ENCODE results near the gene FAM53C. TPM values are rescaled to one million over a fixed set of nuclear protein-coding genes. Genes with fewer than 3 reads are reported as not detected.

The FAM53C gene
- total and polyA plus RNA-seq, 5 donors, result 16.9 to 25.0 (median 20.6) TPM

GRCh38 chr5:138334867-138335447 is 3.1 kb upstream of the FAM53C start:
- no peak for DNase-seq
- Histone ChIP-seq H3K9me3 (ENCODE audit: control insufficient read depth, low read length) (no peaks in the 10 kb centered on the region), H3K4me1 (ENCODE audit: control insufficient read depth, insufficient read depth, low read length) (no peaks in the 10 kb centered on the region), H3K27ac (ENCODE audit: low read length) (no peak overlapping the region), H3K4me3 (ENCODE audit: low read length) (no peak overlapping the region), H3K27me3 (ENCODE audit: control insufficient read depth, insufficient read depth) (no peaks in the 10 kb centered on the region)
- intact Hi-C loops (cut with DNase I), result no loop called here
- 75% methylated on average over 3 of the region's 3 CpGs for WGBS
- no peak for ATAC-seq

- Histone ChIP-seq H3K27me3 (ENCODE audit: control insufficient read depth, insufficient read depth) (no peaks in the 10 kb centered on the region), H3K4me1 (ENCODE audit: control insufficient read depth, insufficient read depth, low read length) (peaks cover 2% of the 10 kb centered on the region), H3K27ac (ENCODE audit: low read length) (peak overlapping the region; percentile 98), H3K9me3 (ENCODE audit: control insufficient read depth, low read length) (no peaks in the 10 kb centered on the region), H3K4me3 (ENCODE audit: low read length) (peak overlapping the region; percentile 96)
- ATAC-seq, result peak; percentile 61 to 72
- peak in 2 of 3 donors; percentile 79 to 88 for DNase-seq
- intact Hi-C loops (cut with DNase I), result no loop called here
- 24% methylated on average over 13 of the region's 13 CpGs for whole genome bisulfite sequencing
These were observed 948 bp upstream of the FAM53C start for GRCh38 chr5:138336952-138337684.

GRCh38 chr5:138338411-138339090 is 485 bp downstream of the FAM53C start:
- ATAC-seq, result peak; percentile 3 to 14
- H3K4me1 ChIP-seq (ENCODE audit: control insufficient read depth, insufficient read depth, low read length), result peaks cover 2% of the 10 kb centered on the region
- DNase-seq, result no peak
- intact Hi-C loops (cut with DNase I), result no loop called here
- H3K4me3 ChIP-seq (ENCODE audit: low read length), result peak overlapping the region; percentile 96
- H3K27me3 ChIP-seq (ENCODE audit: control insufficient read depth, insufficient read depth), result no peaks in the 10 kb centered on the region
- WGBS, result 2% methylated on average over 22 of the region's 22 CpGs
- no peaks in the 10 kb centered on the region for H3K9me3 ChIP-seq (ENCODE audit: control insufficient read depth, low read length)
- peak overlapping the region; percentile 98 for H3K27ac ChIP-seq (ENCODE audit: low read length)

- H3K4me1 ChIP-seq (ENCODE audit: control insufficient read depth, insufficient read depth, low read length), result peaks cover 2% of the 10 kb centered on the region
- H3K9me3 ChIP-seq (ENCODE audit: control insufficient read depth, low read length), result no peaks in the 10 kb centered on the region
- H3K27ac ChIP-seq (ENCODE audit: low read length), result peak overlapping the region; percentile 53
- DNase-seq (no peak), ATAC-seq (no peak)
- H3K27me3 ChIP-seq (ENCODE audit: control insufficient read depth, insufficient read depth), result no peaks in the 10 kb centered on the region
- 6% methylated on average over 7 of the region's 7 CpGs for WGBS
- intact Hi-C loops (cut with DNase I), result no loop called here
- H3K4me3 ChIP-seq (ENCODE audit: low read length), result peak overlapping the region; percentile 96
These were observed 1.0 kb downstream of the FAM53C start for GRCh38 chr5:138339091-138339456.

GRCh38 chr5:138339464-138339863 is 1.4 kb downstream of the FAM53C start:
- Histone ChIP-seq H3K4me3 (ENCODE audit: low read length) (peak overlapping the region; percentile 96), H3K4me1 (ENCODE audit: control insufficient read depth, insufficient read depth, low read length) (peaks cover 2% of the 10 kb centered on the region), H3K27ac (ENCODE audit: low read length) (peak overlapping the region; percentile 53), H3K27me3 (ENCODE audit: control insufficient read depth, insufficient read depth) (no peaks in the 10 kb centered on the region), H3K9me3 (ENCODE audit: control insufficient read depth, low read length) (no peaks in the 10 kb centered on the region)
- 50% methylated on average over 2 of the region's 2 CpGs for WGBS
- intact Hi-C loops (cut with DNase I), result no loop called here
- DNase-seq, result no peak
- ATAC-seq, result no peak

GRCh38 chr5:138340008-138340407 is 1.9 kb downstream of the FAM53C start:
- Histone ChIP-seq H3K9me3 (ENCODE audit: control insufficient read depth, low read length) (no peaks in the 10 kb centered on the region), H3K27ac (ENCODE audit: low read length) (no peak overlapping the region), H3K27me3 (ENCODE audit: control insufficient read depth, insufficient read depth) (no peaks in the 10 kb centered on the region), H3K4me1 (ENCODE audit: control insufficient read depth, insufficient read depth, low read length) (peaks cover 2% of the 10 kb centered on the region), H3K4me3 (ENCODE audit: low read length) (peak overlapping the region; percentile 96)
- DNase-seq (no peak), ATAC-seq (no peak)
- 84% methylated on average over 3 of the region's 3 CpGs for WGBS
- intact Hi-C loops (cut with DNase I), result no loop called here

GRCh38 chr5:138344887-138345622 is 7.0 kb downstream of the FAM53C start:
- no peaks in the 10 kb centered on the region for H3K9me3 ChIP-seq (ENCODE audit: control insufficient read depth, low read length)
- H3K4me3 ChIP-seq (ENCODE audit: low read length), result no peak overlapping the region
- DNase-seq, result peak in 1 of 3 donors; percentile 60
- no peak for ATAC-seq
- intact Hi-C loops (cut with DNase I), result no loop called here
- 96% methylated on average over 32 of the region's 32 CpGs for WGBS
- H3K27me3 ChIP-seq (ENCODE audit: control insufficient read depth, insufficient read depth), result no peaks in the 10 kb centered on the region
- H3K4me1 ChIP-seq (ENCODE audit: control insufficient read depth, insufficient read depth, low read length), result peaks cover 5% of the 10 kb centered on the region
- H3K27ac ChIP-seq (ENCODE audit: low read length), result no peak overlapping the region

GRCh38 chr5:138346889-138347288 is 8.8 kb downstream of the FAM53C start:
- Histone ChIP-seq H3K4me3 (ENCODE audit: low read length) (no peak overlapping the region), H3K4me1 (ENCODE audit: control insufficient read depth, insufficient read depth, low read length) (peaks cover 3% of the 10 kb centered on the region), H3K9me3 (ENCODE audit: control insufficient read depth, low read length) (no peaks in the 10 kb centered on the region), H3K27me3 (ENCODE audit: control insufficient read depth, insufficient read depth) (no peaks in the 10 kb centered on the region), H3K27ac (ENCODE audit: low read length) (no peak overlapping the region)
- DNase-seq, result no peak
- intact Hi-C loops (cut with DNase I), result no loop called here
- 92% methylated on average over 14 of the region's 14 CpGs for WGBS
- no peak for ATAC-seq

GRCh38 chr5:138349852-138350562 is 11.9 kb downstream of the FAM53C start:
- Histone ChIP-seq H3K27ac (ENCODE audit: low read length) (peak overlapping the region; percentile 65), H3K27me3 (ENCODE audit: control insufficient read depth, insufficient read depth) (no peaks in the 10 kb centered on the region), H3K4me3 (ENCODE audit: low read length) (no peak overlapping the region), H3K4me1 (ENCODE audit: control insufficient read depth, insufficient read depth, low read length) (peaks cover 3% of the 10 kb centered on the region), H3K9me3 (ENCODE audit: control insufficient read depth, low read length) (no peaks in the 10 kb centered on the region)
- WGBS, result 55% methylated on average over 1 of the region's 1 CpG
- no peak for DNase-seq
- intact Hi-C loops (cut with DNase I), result no loop called here
- no peak for ATAC-seq

- H3K27ac ChIP-seq (ENCODE audit: low read length), result peak overlapping the region; percentile 65
- ATAC-seq (no peak), DNase-seq (no peak)
- H3K27me3 ChIP-seq (ENCODE audit: control insufficient read depth, insufficient read depth), result no peaks in the 10 kb centered on the region
- intact Hi-C loops (cut with DNase I), result no loop called here
- peaks cover 3% of the 10 kb centered on the region for H3K4me1 ChIP-seq (ENCODE audit: control insufficient read depth, insufficient read depth, low read length)
- no peak overlapping the region for H3K4me3 ChIP-seq (ENCODE audit: low read length)
- H3K9me3 ChIP-seq (ENCODE audit: control insufficient read depth, low read length), result no peaks in the 10 kb centered on the region
These were observed 12.5 kb downstream of the FAM53C start for GRCh38 chr5:138350563-138350890.

Data from right cardiac atrium (tissue), 5 donors.